GM19099 (cell line): ENCODE results near the gene ZBTB7C.

Experiments used
- POLR2A ChIP-seq: IDR thresholded peaks from 3 replicates; pipeline ENCODE4 v1.6.1; 2011; ENCODE audit warnings: low read depth; ENCODE audit not compliant: insufficient read length; ENCODE audit errors: extremely low read depth

Gene ZBTB7C

DNA sequence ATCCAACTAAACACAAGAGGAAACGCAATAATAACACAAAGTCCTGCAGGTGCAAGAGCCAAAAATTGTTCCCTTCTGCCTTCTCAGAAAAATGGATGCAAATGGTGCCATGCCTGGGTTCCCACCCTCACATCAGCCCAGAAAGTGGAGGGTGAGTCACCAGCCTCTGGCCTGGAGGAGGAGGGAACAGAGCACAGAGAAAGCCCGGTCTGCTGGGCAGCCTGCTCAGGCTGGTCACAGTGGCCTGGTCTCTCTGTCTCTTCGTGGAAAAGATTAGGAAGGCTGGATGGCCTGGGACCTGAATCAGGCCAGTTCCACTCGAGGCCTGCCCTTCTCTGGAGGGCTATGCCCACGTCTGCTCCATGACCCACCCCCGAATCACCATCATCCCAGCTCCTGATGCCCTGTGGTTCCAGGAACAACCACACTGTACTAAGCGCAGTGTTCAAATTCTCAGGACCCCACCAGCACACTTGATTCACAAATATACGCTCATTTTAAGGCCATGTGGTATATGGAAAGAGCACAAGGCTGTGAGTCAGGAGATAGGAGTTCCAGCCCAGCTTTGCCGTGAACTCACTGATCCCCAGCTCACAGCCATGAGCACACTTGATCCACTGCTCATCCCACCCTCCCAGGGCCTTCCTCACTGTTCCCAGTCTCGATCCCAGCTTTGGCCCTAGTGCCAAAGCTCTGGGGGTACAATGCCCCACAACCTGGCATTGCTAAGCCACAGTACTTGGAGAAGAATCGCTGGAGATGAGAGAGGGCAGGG lies 82.1 kb downstream of the ZBTB7C start:
- no peak for TF ChIP-seq POLR2A

GRCh38 chr18:48325115-48325665 lies 84.0 kb downstream of the ZBTB7C start:
- no peak for TF ChIP-seq POLR2A

DNA sequence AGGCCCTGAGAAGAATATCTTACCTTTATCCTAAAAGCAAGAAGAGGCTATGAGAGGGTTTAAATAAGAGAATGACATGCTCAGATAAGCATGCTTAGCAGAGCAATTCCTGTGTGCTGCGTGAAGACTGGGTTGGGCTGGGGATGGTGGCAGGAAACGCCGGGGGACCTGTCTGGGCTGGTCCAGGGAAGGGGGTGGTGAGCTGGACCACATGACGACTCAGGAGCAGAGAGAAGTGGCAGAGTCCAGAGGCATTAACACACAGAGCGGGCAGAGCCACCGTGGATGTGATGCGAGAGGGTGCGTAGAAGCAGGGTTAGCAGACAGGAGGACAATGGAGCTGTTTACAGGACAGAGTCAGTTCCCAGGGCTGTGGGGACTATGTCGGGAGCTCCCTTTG lies 84.5 kb downstream of the ZBTB7C start:
- TF ChIP-seq POLR2A: no peak

- TF ChIP-seq POLR2A: no peak
These were observed 86.0 kb downstream of the ZBTB7C start for GRCh38 chr18:48323151-48323550.

DNA sequence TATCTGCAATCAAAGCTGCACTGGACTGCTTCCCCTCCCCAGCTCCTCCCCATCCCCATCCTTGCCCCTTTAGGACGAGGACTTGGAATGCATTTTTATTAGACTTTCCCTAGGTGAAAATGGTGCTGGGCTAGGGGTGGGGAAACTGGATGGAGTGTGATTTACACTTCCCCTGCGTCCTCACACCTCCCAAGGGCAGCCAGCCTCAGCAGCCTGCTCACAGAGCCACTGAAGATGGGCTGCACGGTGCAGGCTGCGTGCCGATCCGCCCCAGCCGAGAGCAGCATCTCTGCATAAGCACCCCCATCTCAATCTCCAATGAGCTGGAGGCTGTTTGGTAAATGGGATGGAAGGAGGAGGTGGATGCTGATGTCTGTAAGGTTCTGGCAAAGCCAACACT lies 87.6 kb downstream of the ZBTB7C start:
- no peak for TF ChIP-seq POLR2A

DNA sequence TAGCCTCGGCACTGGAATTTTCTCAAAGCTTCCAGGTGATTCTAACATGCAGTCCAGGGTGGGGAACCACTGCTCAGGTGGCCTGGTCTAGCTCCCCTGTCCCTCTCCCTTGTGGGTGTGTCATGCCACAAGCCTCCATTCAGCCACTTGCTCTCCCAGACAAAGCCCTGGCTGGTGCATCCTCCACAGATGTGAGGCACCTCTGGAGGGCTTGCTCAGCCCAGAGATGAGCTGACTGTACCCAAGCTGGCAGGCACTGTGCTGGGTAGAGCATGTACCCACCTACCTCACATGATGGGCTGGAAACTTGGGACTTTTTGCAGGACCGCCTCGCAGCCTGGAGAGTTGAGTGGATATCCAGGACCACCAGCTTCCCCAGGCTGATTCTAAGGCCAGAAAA lies 88.1 kb downstream of the ZBTB7C start:
- no peak for TF ChIP-seq POLR2A

- TF ChIP-seq POLR2A: no peak
These were observed 88.6 kb downstream of the ZBTB7C start for GRCh38 chr18:48320639-48320945.

- no peak for TF ChIP-seq POLR2A
These were observed 89.2 kb downstream of the ZBTB7C start for GRCh38 chr18:48319801-48320638.

GRCh38 chr18:48318436-48318835 lies 90.7 kb downstream of the ZBTB7C start:
- TF ChIP-seq POLR2A: no peak

- TF ChIP-seq POLR2A: no peak
These were observed 91.3 kb downstream of the ZBTB7C start for GRCh38 chr18:48317781-48318381.

DNA sequence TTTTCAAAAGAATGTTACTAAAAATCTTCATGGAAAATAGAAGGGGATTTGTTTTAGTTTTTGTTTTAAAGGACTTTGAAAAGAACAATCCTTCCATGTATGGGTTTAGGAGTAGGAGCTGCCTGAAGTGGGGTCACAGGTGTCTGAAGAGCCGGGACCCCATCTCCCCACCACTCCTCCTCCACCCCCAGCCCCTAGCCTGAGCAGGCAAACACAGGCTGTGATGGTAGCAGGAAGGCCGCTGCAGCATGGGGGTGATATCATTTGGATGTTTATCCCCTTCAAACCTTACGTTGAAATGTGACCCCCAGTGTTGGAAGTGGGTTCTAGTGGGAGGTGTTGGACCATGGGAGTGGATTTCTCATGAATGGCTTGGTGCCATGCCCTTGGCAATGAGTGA lies 93.0 kb downstream of the ZBTB7C start:
- no peak for TF ChIP-seq POLR2A

DNA sequence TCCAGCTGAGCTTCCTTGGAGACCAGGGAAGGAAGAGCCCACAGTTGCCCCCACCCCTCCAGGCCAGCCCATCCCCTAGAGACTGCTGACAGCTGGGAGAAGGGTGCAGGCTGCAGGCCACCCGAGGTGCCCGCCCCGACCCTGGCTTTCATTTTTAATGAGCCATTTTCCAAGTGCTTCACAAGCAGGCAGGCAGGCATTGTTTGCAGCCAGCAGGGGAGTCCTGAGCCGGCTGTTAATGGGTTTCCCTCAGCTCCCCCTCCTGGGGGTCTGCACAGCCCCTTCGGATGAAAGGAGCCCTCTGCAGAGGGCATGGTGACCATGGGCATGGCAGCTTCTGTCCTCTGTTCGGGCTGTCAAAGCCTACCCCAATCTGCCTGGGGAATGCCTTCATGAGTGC lies 94.5 kb downstream of the ZBTB7C start:
- no peak for TF ChIP-seq POLR2A

DNA sequence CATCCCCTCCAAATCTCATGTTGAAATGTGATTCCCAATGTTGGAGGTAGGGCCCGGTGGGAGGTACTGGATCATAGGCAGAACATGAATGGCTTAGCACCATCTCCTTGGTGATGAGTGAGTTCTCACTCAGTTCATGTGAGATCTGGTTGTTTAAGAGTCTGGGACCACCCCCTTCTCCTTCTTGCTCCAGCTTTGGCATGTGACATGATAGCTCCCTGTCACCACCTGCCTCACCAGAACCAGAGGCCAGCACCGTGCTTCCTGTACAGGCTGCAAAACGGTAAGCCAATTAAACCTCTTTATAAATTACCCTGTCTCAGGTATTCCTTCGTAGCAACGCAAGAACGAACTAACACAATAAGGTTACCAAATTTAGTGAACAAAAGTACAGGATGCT lies 95.4 kb downstream of the ZBTB7C start:
- TF ChIP-seq POLR2A: no peak

GRCh38 chr18:48312066-48312465 lies 97.1 kb downstream of the ZBTB7C start:
- TF ChIP-seq POLR2A: no peak

- no peak for TF ChIP-seq POLR2A
These were observed 98.2 kb downstream of the ZBTB7C start for GRCh38 chr18:48310999-48311398.

GRCh38 chr18:48310353-48310752 lies 98.8 kb downstream of the ZBTB7C start:
- no peak for TF ChIP-seq POLR2A
